Body of pancreas (tissue), 4 donors: ENCODE measurements around the gene SPATA18. TPM values are rescaled to one million over a fixed set of nuclear protein-coding genes. Genes with fewer than 3 reads are reported as not detected.

ENCODE experiments used
- ATAC-seq: fragments of 150-250 bp; one replicate; pipeline ENCODE4 v1.9.1; 2016
- DNase-seq, 4 donors: peaks; one replicate each; pipeline ENCODE4 v3.0.0-alpha.2; 2019
- H3K27ac ChIP-seq, 4 donors: fragments of 200-600 bp; sonication (generic); 1 replicate in 3 of 4; 2 replicates in 1 of 4; pipeline versions ENCODE4 v1.5.1 to v1.6.1; 2016 to 2019; ENCODE audit warnings: mild to moderate bottlenecking in 1 of 4, mixed read lengths in 1 of 4, moderate library complexity in 1 of 4
- H3K27me3 ChIP-seq, 2 donors: fragments of 200-600 bp; sonication (generic); one replicate each; pipeline ENCODE4 v1.6.0; 2016; ENCODE audit warnings: mild to moderate bottlenecking in 1 of 2
- H3K36me3 ChIP-seq, 2 donors: fragments of 200-600 bp; sonication (generic); replicated peaks in 1 of 2; 2 replicates each; pipeline ENCODE4 v1.5.1; 2016; ENCODE audit warnings: low read depth in 2 of 2; ENCODE audit not compliant: insufficient read depth in 1 of 2
- H3K4me1 ChIP-seq: fragments of 200-600 bp; sonication (generic); one replicate; pipeline ENCODE4 v1.6.0; 2016
- H3K4me3 ChIP-seq, 2 donors: fragments of 200-600 bp; sonication (generic); 1 replicate in 1 of 2; 2 replicates in 1 of 2; pipeline ENCODE4 v1.5.1; 2016 to 2019
- H3K9me3 ChIP-seq, 3 donors: fragments of 200-600 bp; sonication (generic); 1 replicate in 2 of 3; 2 replicates in 1 of 3; pipeline ENCODE4 v1.5.1; 2016
- CTCF ChIP-seq, 7 experiments: fragments of 450-650 bp in 4 of 7; fragments of 200-600 bp in 3 of 7; sonication (generic) in 3 of 7; IDR thresholded peaks; one replicate each; pipeline ENCODE4 v1.5.1; 2016 to 2019; ENCODE audit warnings: antibody characterized with exemption in 7 of 7
- POLR2A ChIP-seq, 3 donors: fragments of 450-650 bp; IDR thresholded peaks; one replicate each; pipeline ENCODE4 v1.6.1; 2016; ENCODE audit warnings: antibody characterized with exemption in 3 of 3, mild to moderate bottlenecking in 2 of 3
- WGBS, 2 donors: methylation state at CpG; one replicate each; pipeline ENCODE4 v1.1.5; 2017; 5-methylcytosine and 5-hydroxymethylcytosine counted together
- intact Hi-C: fragments of 100-400 bp; cut with DNase I; formaldehyde crosslinking; loops from one replicate; pipeline ENCODE4 v1.15.1; 2023
- total RNA-seq, 2 donors: library from RNA; depleted of rRNA; stranded (reverse); fragments of >200 nt; gene quantifications; one replicate each; pipeline ENCODE4 v1.1.0, GENCODE V29; 2016

The SPATA18 gene
- total RNA-seq, 2 donors from 2014 or later: 4.0 to 8.0 TPM

DNA sequence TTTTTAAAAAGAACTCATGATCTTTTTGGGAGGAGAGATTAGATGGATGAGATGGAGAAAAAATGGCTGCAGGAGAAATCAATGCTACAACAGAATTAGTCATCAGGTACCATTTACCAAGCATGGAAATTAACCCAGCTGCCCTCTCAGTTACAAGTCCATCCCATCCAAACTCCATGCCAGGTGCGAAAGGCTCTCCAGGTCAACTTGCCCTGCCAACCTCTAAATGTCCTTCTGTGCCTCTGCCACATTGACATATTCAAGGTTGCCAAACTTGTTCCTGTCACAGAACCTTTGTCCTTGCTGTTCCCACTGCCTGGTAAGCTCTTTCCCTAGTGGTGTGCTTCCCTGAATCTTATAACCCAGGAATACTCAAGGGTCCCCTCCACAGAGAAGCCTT lies 7.2 kb downstream of the SPATA18 start:
- Histone ChIP-seq H3K36me3 (no peaks in the 10 kb centered on the region), H3K27ac (no peak overlapping the region), H3K9me3 (no peaks in the 10 kb centered on the region), H3K4me3 (no peak overlapping the region), H3K4me1 (peaks cover 14% of the 10 kb centered on the region), H3K27me3 (no peaks in the 10 kb centered on the region)
- DNase-seq (no peak), ATAC-seq (no peak)
- no peak for TF ChIP-seq CTCF (IDR thresholded peaks at IDR 0.05)
- intact Hi-C loops: no loop called here
- 87% methylated on average over 1 of the region's 1 CpG for WGBS, 2 donors

DNA sequence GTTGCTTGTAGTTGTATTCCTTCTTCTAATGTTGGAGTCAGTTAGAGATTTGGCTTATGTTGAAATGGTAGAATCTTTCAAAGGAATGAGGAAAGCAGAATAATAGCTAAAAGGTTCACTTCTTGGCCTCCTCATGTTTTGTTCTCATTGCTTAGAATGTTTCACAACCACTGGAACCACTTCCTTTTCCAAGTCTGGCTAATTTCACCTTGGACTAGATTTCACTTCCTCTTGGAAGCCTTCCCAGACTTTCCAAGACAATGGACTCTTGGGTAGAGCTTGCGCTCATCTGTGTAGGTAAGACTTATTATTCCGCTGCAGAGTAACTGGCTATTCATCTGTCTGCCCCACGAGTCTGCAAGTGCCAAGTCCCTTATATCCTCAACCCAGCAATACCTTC lies 8.3 kb downstream of the SPATA18 start:
- ATAC-seq (peak; percentile 68), DNase-seq (peak in 1 of 4 donors; percentile 33)
- TF ChIP-seq CTCF (IDR thresholded peaks at IDR 0.05): no peak
- TF ChIP-seq POLR2A (IDR thresholded peaks at IDR 0.05): no peak
- intact Hi-C loops: no loop called here
- H3K27me3 ChIP-seq: no peaks in the 10 kb centered on the region
- H3K4me1 ChIP-seq: peaks cover 14% of the 10 kb centered on the region
- H3K36me3 ChIP-seq: no peaks in the 10 kb centered on the region
- peak overlapping the region in 2 of 4 donors; percentile 30 to 47 for H3K27ac ChIP-seq
- 32 to 57% methylated on average over 3 of the region's 3 CpGs for WGBS, 2 donors
- no peaks in the 10 kb centered on the region for H3K9me3 ChIP-seq
- no peak overlapping the region for H3K4me3 ChIP-seq

GRCh38 chr4:52069571-52069970 lies 18.5 kb downstream of the SPATA18 start:
- H3K27ac ChIP-seq: no peak overlapping the region
- no peaks in the 10 kb centered on the region for H3K36me3 ChIP-seq
- DNase-seq: no peak
- intact Hi-C loops: no loop called here
- no peaks in the 10 kb centered on the region for H3K9me3 ChIP-seq
- no peaks in the 10 kb centered on the region for H3K4me1 ChIP-seq
- TF ChIP-seq CTCF (IDR thresholded peaks at IDR 0.05) (no peak), POLR2A (IDR thresholded peaks at IDR 0.05) (no peak)
- no peaks in the 10 kb centered on the region for H3K27me3 ChIP-seq
- no peak overlapping the region for H3K4me3 ChIP-seq
- 28 to 36% methylated on average over 1 of the region's 1 CpG for WGBS, 2 donors
- ATAC-seq: no peak

GRCh38 chr4:52071791-52072546 lies 20.9 kb downstream of the SPATA18 start:
- no peak overlapping the region for H3K27ac ChIP-seq
- peaks cover 3% of the 10 kb centered on the region for H3K4me1 ChIP-seq
- ATAC-seq (peak; percentile 48), DNase-seq (no peak)
- WGBS, 2 donors: 24 to 34% methylated on average over 10 of the region's 10 CpGs
- no peak overlapping the region for H3K4me3 ChIP-seq
- no peaks in the 10 kb centered on the region for H3K36me3 ChIP-seq
- H3K27me3 ChIP-seq: no peaks in the 10 kb centered on the region
- no peak for TF ChIP-seq POLR2A (IDR thresholded peaks at IDR 0.05)
- no peak for TF ChIP-seq CTCF (IDR thresholded peaks at IDR 0.05)
- no peaks in the 10 kb centered on the region for H3K9me3 ChIP-seq
- intact Hi-C loops: no loop called here

- TF ChIP-seq CTCF (IDR thresholded peaks at IDR 0.05): no peak
- Histone ChIP-seq H3K4me3 (no peak overlapping the region), H3K4me1 (peaks cover 3% of the 10 kb centered on the region), H3K27ac (no peak overlapping the region), H3K27me3 (no peaks in the 10 kb centered on the region), H3K36me3 (no peaks in the 10 kb centered on the region), H3K9me3 (no peaks in the 10 kb centered on the region)
- intact Hi-C loops: no loop called here
- 6 to 8% methylated on average over 20 to 26 of the region's 26 CpGs for WGBS, 2 donors
- DNase-seq: peak in 2 of 4 donors; percentile 15 to 17
- no peak for ATAC-seq
These were observed 25.6 kb downstream of the SPATA18 start for GRCh38 chr4:52076731-52077130.
